Measurements from ENCODE around the gene CPTP.
A peak's percentile ranks its signal among the peaks of the same experiment; 100 is the strongest.

Gene CPTP

DNA sequence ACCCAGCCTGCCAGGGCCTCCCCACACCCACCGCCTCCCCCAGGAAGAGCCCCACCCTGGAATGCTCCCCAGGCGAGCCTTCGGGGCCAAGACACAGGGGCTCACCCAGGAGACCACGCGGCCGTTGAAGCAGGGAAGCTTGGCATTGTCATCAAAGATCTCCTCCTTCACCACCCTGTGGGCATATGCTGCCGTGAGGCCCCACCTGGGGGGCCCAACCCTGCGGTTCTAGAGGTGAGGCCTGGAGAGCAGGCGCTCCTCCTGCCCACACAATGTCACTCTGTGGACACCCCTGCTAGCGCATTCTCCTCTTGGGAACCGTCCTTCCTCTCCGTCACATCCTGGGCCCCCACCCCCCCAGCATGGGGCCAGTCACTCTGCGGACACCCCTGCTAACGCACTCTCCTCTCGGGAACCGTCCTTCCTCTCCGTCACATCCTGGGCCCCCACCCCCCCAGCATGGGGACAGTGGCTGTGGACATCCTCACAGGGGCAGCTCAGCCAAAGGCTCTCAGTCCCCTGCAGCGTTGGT, 18.0 kb downstream of the CPTP start:
- H3K23ac ChIP-seq (ENCODE audit: low read length in 2 of 2) = no peak overlapping the region
- DNase-seq = no peak
- H2BK15ac ChIP-seq (ENCODE audit: low read depth, poor library complexity, severe bottlenecking) = no peak overlapping the region
- H2AFZ ChIP-seq (ENCODE audit: low read depth, low read length) = no peak overlapping the region
- no peak overlapping the region for H2AK5ac ChIP-seq (ENCODE audit: low read length, severe bottlenecking)
- H3K4me2 ChIP-seq (ENCODE audit: low read length, poor library complexity, severe bottlenecking) = no peak overlapping the region
- H3K4me1 ChIP-seq (ENCODE audit: control insufficient read depth, insufficient read depth, low read depth, low read length) = peaks cover 60% of the 10 kb centered on the region
- 95% methylated on average over 18 of the region's 18 CpGs for WGBS
- no peak overlapping the region for H3K4ac ChIP-seq (ENCODE audit: low read depth in 1 of 2, low read length in 2 of 2)
- H3K27me3 ChIP-seq (ENCODE audit: control insufficient read depth in 1 of 2, insufficient read depth in 1 of 2, low read length in 2 of 2) = no peaks in the 10 kb centered on the region
- H3K4me3 ChIP-seq (ENCODE audit: insufficient read depth in 1 of 2, low read depth in 1 of 2, low read length in 2 of 2) = no peak overlapping the region
- no peak overlapping the region for H3K14ac ChIP-seq (ENCODE audit: low read length in 2 of 2)
- H4K91ac ChIP-seq (ENCODE audit: low read length) = no peak overlapping the region
- no peak overlapping the region for H3K27ac ChIP-seq (ENCODE audit: low read length, poor library complexity, severe bottlenecking)
- no peaks in the 10 kb centered on the region for H3K9me3 ChIP-seq (ENCODE audit: control insufficient read depth, low read length)
- no peak overlapping the region for H4K8ac ChIP-seq (ENCODE audit: low read length)
- H2BK120ac ChIP-seq (ENCODE audit: low read depth, low read length) = no peak overlapping the region
- H3K36me3 ChIP-seq (ENCODE audit: control insufficient read depth in 1 of 2, insufficient read depth in 2 of 2, low read depth in 1 of 2, low read length in 2 of 2) = peaks cover 31 to 77% of the 10 kb centered on the region in 2 experiments
- H3K79me1 ChIP-seq (replicated peaks; ENCODE audit: low read length, poor library complexity, severe bottlenecking) = peaks cover 34% of the 10 kb centered on the region
- no peak overlapping the region for H3K18ac ChIP-seq (ENCODE audit: low read depth in 1 of 2, low read length in 2 of 2)
- no peak overlapping the region for H3K9ac ChIP-seq (ENCODE audit: low read length)
- no peak overlapping the region for H2BK5ac ChIP-seq (ENCODE audit: low read depth, low read length, poor library complexity, severe bottlenecking)
- no peak overlapping the region for H2BK12ac ChIP-seq (ENCODE audit: low read length in 2 of 2)

DNA sequence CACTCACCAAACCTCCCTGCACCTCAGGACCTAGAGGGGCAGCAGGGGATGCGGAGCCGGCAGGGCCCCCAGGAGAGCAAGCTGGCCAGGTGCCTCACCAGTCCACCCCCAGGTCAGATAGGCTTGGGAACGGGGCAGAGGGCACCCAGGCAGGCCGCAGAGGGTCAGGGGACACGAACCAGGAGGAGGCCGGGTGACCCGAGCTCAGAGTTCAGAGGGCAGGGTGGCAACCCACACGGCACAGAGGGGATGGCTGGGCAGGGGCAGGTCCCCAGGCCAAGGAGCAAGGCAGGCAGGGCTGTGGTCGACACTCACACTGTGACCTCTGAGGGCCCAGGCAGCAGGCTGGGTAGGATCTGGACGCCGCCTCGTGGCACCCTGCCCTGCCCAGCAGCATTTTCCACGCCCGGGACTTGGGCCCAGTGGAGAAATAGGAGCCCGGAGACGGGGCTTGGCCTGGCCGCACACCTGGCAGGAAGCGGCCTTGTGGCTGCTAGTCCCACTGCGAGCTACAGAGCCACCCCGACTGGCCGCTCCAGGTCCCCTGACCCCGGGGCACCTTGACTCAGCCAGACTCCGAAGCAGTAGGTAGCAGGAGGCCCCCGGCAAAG, 19.3 kb downstream of the CPTP start:
- Histone ChIP-seq H3K9ac (ENCODE audit: low read length) (peak overlapping the region; percentile 89), H2BK5ac (ENCODE audit: low read depth, low read length, poor library complexity, severe bottlenecking) (no peak overlapping the region), H3K14ac (ENCODE audit: low read length in 2 of 2) (no peak overlapping the region), H3K18ac (ENCODE audit: low read depth in 1 of 2, low read length in 2 of 2) (no peak overlapping the region), H3K36me3 (ENCODE audit: control insufficient read depth in 1 of 2, insufficient read depth in 2 of 2, low read depth in 1 of 2, low read length in 2 of 2) (peaks cover 22 to 64% of the 10 kb centered on the region in 2 experiments), H3K27me3 (ENCODE audit: control insufficient read depth in 1 of 2, insufficient read depth in 1 of 2, low read length in 2 of 2) (no peaks in the 10 kb centered on the region), H4K8ac (ENCODE audit: low read length) (no peak overlapping the region), H3K9me3 (ENCODE audit: control insufficient read depth, low read length) (no peaks in the 10 kb centered on the region), H4K91ac (ENCODE audit: low read length) (no peak overlapping the region), H2BK15ac (ENCODE audit: low read depth, poor library complexity, severe bottlenecking) (no peak overlapping the region), H3K27ac (ENCODE audit: low read length, poor library complexity, severe bottlenecking) (no peak overlapping the region), H3K4me1 (ENCODE audit: control insufficient read depth, insufficient read depth, low read depth, low read length) (peaks cover 71% of the 10 kb centered on the region), H3K4me2 (ENCODE audit: low read length, poor library complexity, severe bottlenecking) (no peak overlapping the region), H2BK120ac (ENCODE audit: low read depth, low read length) (no peak overlapping the region), H2BK12ac (ENCODE audit: low read length in 2 of 2) (no peak overlapping the region), H3K4ac (ENCODE audit: low read depth in 1 of 2, low read length in 2 of 2) (no peak overlapping the region), H3K23ac (ENCODE audit: low read length in 2 of 2) (no peak overlapping the region), H3K79me1 (replicated peaks; ENCODE audit: low read length, poor library complexity, severe bottlenecking) (peaks cover 32% of the 10 kb centered on the region), H3K4me3 (ENCODE audit: insufficient read depth in 1 of 2, low read depth in 1 of 2, low read length in 2 of 2) (peak overlapping the region in 1 of 2 experiments; percentile 16), H2AK5ac (ENCODE audit: low read length, severe bottlenecking) (no peak overlapping the region), H2AFZ (ENCODE audit: low read depth, low read length) (no peak overlapping the region)
- WGBS = 94% methylated on average over 24 of the region's 24 CpGs
- DNase-seq = no peak

DNA sequence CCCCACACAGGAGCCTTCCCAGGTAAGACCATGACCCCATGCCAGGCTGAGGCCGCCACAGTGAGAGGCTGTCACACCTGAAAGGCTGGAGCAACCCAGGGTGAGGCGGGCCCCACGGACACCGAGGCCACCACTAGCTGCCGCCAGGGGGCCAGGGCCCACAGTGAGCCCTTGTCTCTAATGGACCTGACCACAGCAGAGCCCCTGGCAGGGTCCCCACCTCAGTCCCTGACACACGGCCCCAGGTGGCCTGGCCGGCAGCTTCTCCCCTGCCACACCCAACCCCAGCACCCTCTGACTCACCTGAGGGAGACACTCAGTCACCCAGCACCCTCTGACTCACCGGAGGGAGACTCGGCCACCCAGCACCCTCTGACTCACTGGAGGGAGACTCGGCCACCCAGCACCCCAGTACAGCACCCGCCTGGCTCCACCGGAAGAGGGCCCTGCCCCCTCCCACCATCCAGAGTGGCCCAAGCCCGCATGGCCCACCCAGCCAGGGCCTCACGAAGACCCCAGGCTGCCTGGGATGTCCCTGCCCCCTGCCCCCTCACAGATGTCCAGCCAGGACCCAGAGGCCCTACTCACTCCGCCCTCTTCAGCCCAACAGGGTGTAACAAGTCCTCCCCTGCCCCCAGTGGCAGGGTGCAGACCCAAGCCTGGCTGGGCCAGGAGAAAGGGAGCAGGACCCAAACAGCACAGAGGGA, 20.2 kb downstream of the CPTP start:
- Histone ChIP-seq H2AFZ (ENCODE audit: low read depth, low read length) (no peak overlapping the region), H3K4me1 (ENCODE audit: control insufficient read depth, insufficient read depth, low read depth, low read length) (peaks cover 71% of the 10 kb centered on the region), H2BK12ac (ENCODE audit: low read length in 2 of 2) (peak overlapping the region in 1 of 2 experiments; percentile 14), H3K36me3 (ENCODE audit: control insufficient read depth in 1 of 2, insufficient read depth in 2 of 2, low read depth in 1 of 2, low read length in 2 of 2) (peaks cover 19 to 55% of the 10 kb centered on the region in 2 experiments), H3K9me3 (ENCODE audit: control insufficient read depth, low read length) (no peaks in the 10 kb centered on the region), H2BK15ac (ENCODE audit: low read depth, poor library complexity, severe bottlenecking) (peak overlapping the region; percentile 75), H4K91ac (ENCODE audit: low read length) (peak overlapping the region; percentile 90), H3K4me2 (ENCODE audit: low read length, poor library complexity, severe bottlenecking) (peak overlapping the region; percentile 46), H2BK5ac (ENCODE audit: low read depth, low read length, poor library complexity, severe bottlenecking) (peak overlapping the region; percentile 35), H3K27me3 (ENCODE audit: control insufficient read depth in 1 of 2, insufficient read depth in 1 of 2, low read length in 2 of 2) (no peaks in the 10 kb centered on the region), H3K9ac (ENCODE audit: low read length) (peak overlapping the region; percentile 89), H2BK120ac (ENCODE audit: low read depth, low read length) (no peak overlapping the region), H3K4me3 (ENCODE audit: insufficient read depth in 1 of 2, low read depth in 1 of 2, low read length in 2 of 2) (peak overlapping the region; percentile 14 to 91), H3K23ac (ENCODE audit: low read length in 2 of 2) (peak overlapping the region in 1 of 2 experiments; percentile 43), H3K4ac (ENCODE audit: low read depth in 1 of 2, low read length in 2 of 2) (peak overlapping the region in 1 of 2 experiments; percentile 64), H2AK5ac (ENCODE audit: low read length, severe bottlenecking) (peak overlapping the region; percentile 85), H4K8ac (ENCODE audit: low read length) (peak overlapping the region; percentile 80), H3K79me1 (replicated peaks; ENCODE audit: low read length, poor library complexity, severe bottlenecking) (peaks cover 32% of the 10 kb centered on the region), H3K14ac (ENCODE audit: low read length in 2 of 2) (peak overlapping the region in 1 of 2 experiments; percentile 77), H3K18ac (ENCODE audit: low read depth in 1 of 2, low read length in 2 of 2) (peak overlapping the region; percentile 18 to 23), H3K27ac (ENCODE audit: low read length, poor library complexity, severe bottlenecking) (no peak overlapping the region)
- DNase-seq = peak; percentile 61
- WGBS = 56% methylated on average over 15 of the region's 15 CpGs

DNA sequence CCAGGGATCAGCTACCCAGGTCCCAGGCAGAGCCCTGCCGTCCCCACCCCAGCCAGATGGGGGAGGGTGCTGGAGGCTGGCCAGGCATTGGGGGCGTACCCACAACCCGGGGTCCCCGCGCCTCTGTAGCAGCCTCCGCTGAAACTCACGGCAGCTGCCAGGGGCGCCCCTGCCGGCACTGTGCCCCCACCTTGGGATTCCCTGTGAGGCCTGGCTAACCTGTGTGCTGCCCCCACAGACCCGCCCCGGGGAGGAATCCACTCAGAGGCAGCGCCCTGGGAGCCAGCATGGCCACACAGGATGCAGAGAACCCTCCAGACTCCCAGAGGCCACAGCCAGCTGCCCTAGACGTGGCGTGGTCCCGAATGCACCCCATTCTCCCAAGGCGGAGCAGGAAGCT, 20.8 kb downstream of the CPTP start:
- Histone ChIP-seq H4K91ac (ENCODE audit: low read length) (peak overlapping the region; percentile 90), H3K79me1 (replicated peaks; ENCODE audit: low read length, poor library complexity, severe bottlenecking) (peaks cover 27% of the 10 kb centered on the region), H3K14ac (ENCODE audit: low read length in 2 of 2) (peak overlapping the region in 1 of 2 experiments; percentile 77), H4K8ac (ENCODE audit: low read length) (no peak overlapping the region), H3K23ac (ENCODE audit: low read length in 2 of 2) (no peak overlapping the region), H3K27me3 (ENCODE audit: control insufficient read depth in 1 of 2, insufficient read depth in 1 of 2, low read length in 2 of 2) (no peaks in the 10 kb centered on the region), H3K36me3 (ENCODE audit: control insufficient read depth in 1 of 2, insufficient read depth in 2 of 2, low read depth in 1 of 2, low read length in 2 of 2) (peaks cover 17 to 50% of the 10 kb centered on the region in 2 experiments), H2AK5ac (ENCODE audit: low read length, severe bottlenecking) (peak overlapping the region; percentile 85), H3K4me1 (ENCODE audit: control insufficient read depth, insufficient read depth, low read depth, low read length) (peaks cover 71% of the 10 kb centered on the region), H2BK5ac (ENCODE audit: low read depth, low read length, poor library complexity, severe bottlenecking) (no peak overlapping the region), H2BK15ac (ENCODE audit: low read depth, poor library complexity, severe bottlenecking) (no peak overlapping the region), H3K4ac (ENCODE audit: low read depth in 1 of 2, low read length in 2 of 2) (peak overlapping the region in 1 of 2 experiments; percentile 64), H3K27ac (ENCODE audit: low read length, poor library complexity, severe bottlenecking) (no peak overlapping the region), H3K18ac (ENCODE audit: low read depth in 1 of 2, low read length in 2 of 2) (peak overlapping the region in 1 of 2 experiments; percentile 18), H3K9me3 (ENCODE audit: control insufficient read depth, low read length) (no peaks in the 10 kb centered on the region), H3K9ac (ENCODE audit: low read length) (peak overlapping the region; percentile 89), H2AFZ (ENCODE audit: low read depth, low read length) (no peak overlapping the region), H3K4me2 (ENCODE audit: low read length, poor library complexity, severe bottlenecking) (peak overlapping the region; percentile 46), H2BK120ac (ENCODE audit: low read depth, low read length) (no peak overlapping the region), H2BK12ac (ENCODE audit: low read length in 2 of 2) (peak overlapping the region; percentile 10 to 14), H3K4me3 (ENCODE audit: insufficient read depth in 1 of 2, low read depth in 1 of 2, low read length in 2 of 2) (peak overlapping the region in 1 of 2 experiments; percentile 91)
- no peak for DNase-seq
- 92% methylated on average over 16 of the region's 16 CpGs for WGBS
